DND-41 (cell line): ENCODE results near the gene MAMDC2.

Experiments
- CTCF ChIP-seq: IDR thresholded peaks from 2 replicates; pipeline ENCODE4 v1.5.1; 2012; ENCODE audit warnings: borderline replicate concordance, low read length, moderate library complexity, mild to moderate bottlenecking; ENCODE audit not compliant: poor library complexity, severe bottlenecking; ENCODE audit errors: extremely low read depth
- EZH2 ChIP-seq: IDR thresholded peaks from 3 replicates; pipeline ENCODE4 v1.6.1; 2012; ENCODE audit warnings: borderline replicate concordance, low read depth, mild to moderate bottlenecking, moderate library complexity, low read length, inconsistent platforms; ENCODE audit not compliant: severe bottlenecking

- no peak for TF ChIP-seq CTCF
- TF ChIP-seq EZH2 = no peak
Measured at GRCh38 chr9:70049236-70049635, 5.6 kb downstream of the MAMDC2 start.
